A673 (cell line): ENCODE measurements around the gene TAGLN.

Source experiments
- CTCF ChIP-seq: fragments of 300-800, 200-600 bp; sonication (generic); conservative IDR thresholded peaks from 2 replicates; pipeline ENCODE4 v1.5.1; 2017; ENCODE audit warnings: low read depth, mild to moderate bottlenecking, antibody characterized with exemption, low read length, moderate library complexity, mixed read lengths
- EZH2 ChIP-seq: fragments of 200-600 bp; sonication (generic); IDR thresholded peaks from 2 replicates; pipeline ENCODE4 v1.6.1; 2017; ENCODE audit warnings: borderline replicate concordance, low read depth, mild to moderate bottlenecking, mixed read lengths, antibody characterized with exemption, low read length; ENCODE audit not compliant: poor library complexity, severe bottlenecking

GRCh38 chr11:117249571-117249970, 50.4 kb downstream of the TAGLN start:
- no peak for TF ChIP-seq CTCF
- no peak for TF ChIP-seq EZH2
